HTR-8/SVneo (cell line): Measurements from ENCODE around the gene PTPDC1.

Experiments
- DNase-seq: peaks from one replicate; pipeline ENCODE4 v3.0.0; 2011; ENCODE audit warnings: low spot score, mixed read lengths; ENCODE audit not compliant: insufficient read length
- FAIRE-seq: peaks from 2 replicates; lab custom pipeline; 2011; peaks lifted over from hg19 to GRCh38; lab: Jason Lieb, UNC

Gene PTPDC1

DNA sequence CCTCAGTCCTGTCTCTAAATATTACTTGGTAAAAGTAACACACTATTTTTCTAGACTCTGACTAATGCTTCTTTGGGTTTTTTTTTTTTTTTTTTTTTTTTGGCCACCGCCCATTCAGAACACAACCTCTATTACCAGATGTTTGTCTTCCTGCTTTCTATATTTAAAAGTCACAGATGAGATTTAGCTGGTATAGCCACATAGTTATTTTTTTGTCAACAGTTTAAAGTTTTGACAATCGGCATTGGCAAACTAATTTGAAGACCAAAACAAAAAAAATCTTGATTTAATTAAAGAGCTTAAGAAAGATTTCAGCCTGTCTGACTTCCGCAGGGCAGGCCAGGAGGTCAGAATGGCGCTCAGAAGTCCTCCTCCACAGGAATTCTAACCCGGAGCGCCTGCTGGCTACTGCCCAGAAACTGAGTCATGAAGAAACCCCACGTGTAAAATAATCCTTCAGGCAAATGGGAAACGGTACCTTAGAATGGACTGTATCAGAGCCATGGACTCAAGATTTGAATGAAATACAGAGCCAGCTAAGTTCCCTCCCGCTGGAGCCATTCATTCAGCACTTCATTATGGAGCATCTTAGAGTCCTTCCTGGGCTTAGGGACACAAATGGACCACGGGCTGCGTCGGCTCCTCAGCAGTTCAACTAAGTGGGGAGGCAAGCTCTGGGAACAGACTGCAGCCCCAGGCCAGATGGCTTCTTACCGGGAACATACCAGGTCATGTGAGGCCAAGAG lies 55.6 kb downstream of the PTPDC1 start:
- FAIRE-seq = no peak
- peak; percentile 79 for DNase-seq

DNA sequence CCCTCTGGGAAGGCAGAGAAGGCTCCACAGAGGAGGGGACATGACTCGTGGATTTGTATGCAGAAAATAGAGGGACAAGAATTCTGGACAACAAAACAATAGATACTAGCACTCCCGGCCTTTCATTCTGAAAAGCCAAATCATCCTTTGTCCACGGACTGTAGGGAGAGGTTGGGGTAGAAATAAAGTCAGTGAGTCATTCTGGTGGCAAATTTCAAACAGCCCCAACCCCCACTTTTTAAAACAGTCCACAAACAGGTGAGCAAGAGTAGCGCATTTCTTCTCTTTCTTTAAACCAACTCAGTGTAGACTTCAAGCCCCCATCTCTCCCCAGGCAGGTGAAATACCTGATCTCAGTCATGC lies 56.1 kb downstream of the PTPDC1 start:
- no peak for DNase-seq
- FAIRE-seq = no peak

DNA sequence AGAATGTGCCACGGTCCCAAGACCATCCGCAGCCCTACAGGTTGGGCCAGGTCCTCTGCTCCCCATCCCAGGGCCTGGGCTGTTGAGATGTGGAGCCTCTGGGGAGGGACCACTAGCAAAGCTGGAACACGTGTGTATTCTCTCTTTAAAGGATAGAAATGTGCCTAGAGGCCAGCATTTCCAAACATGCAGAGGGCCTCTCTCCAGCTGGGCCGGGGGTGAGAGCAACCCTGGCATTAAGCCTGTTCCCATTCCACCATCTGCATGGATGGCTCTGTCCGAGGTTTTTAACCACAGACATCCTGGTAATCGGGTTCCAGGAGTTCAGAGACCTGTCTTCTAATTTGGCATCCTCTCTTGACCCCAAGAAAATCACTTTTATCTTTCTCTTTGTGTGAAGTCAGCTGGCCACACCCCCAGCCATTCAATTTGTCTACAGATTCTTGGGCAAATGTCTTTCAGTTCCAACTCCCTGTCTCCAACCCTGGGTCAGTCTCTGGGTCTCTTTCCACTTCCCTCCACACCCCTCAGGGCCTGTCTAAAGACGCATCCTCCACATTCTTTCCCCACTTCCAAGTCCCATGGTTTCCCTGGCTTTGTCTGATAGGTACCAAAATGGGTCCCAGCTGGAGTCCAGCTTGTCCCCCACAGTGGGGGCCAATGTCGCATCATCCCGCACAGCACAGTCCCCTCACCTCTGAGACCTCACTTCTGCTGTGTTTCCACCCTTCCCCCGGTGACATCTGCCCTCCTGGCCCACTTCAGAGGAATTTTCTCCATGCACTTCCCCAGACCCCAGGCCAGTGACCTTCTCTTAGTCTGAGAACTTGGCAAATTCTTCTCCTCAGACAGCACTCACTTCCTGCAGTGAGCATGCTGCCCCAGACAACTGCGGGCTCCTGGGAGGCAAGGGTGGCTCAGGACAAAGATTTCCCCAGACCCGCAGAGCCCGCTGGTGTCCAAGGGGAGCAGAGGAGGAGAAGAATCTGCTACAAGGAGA lies 56.8 kb downstream of the PTPDC1 start:
- FAIRE-seq = no peak
- no peak for DNase-seq

DNA sequence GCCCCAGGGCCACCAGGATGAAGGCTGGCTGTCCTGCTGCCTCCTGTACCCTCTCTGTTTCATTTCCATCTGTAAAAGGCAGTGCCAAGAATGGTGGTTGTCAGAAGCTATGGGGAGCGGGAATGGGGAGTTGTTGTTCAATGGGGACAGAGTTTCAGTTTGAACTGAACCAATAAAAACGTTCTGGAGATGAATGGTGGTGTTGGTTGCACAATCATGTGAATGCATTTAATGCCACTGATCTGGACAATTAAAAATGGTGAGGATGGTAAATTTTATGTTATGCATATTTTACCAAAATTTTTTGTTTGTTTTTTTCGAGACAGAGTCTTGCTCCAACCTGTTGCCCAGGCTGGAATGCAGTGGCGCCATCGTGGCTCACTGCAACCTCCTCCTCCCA lies 58.1 kb downstream of the PTPDC1 start:
- DNase-seq (no peak), FAIRE-seq (no peak)

DNA sequence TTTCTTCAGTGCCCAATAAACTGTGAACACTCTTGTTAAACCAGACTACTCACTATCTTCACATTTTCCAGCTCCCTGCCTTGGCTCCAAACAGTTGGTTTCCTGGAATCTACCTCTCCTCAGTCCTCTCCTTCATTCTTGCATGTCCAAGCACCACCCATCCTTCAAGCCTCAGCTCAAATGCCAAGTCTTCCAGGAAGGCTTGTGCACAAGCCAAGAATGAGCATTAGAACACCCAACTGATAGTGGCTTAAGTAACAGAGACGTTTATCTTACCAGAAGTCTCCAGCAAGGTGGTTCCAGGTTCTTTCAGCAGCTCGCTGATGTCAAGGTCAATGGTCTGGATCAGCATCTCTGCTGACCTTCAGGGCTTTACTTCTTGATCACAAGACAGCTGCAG lies 60.1 kb downstream of the PTPDC1 start:
- FAIRE-seq = no peak
- no peak for DNase-seq

DNA sequence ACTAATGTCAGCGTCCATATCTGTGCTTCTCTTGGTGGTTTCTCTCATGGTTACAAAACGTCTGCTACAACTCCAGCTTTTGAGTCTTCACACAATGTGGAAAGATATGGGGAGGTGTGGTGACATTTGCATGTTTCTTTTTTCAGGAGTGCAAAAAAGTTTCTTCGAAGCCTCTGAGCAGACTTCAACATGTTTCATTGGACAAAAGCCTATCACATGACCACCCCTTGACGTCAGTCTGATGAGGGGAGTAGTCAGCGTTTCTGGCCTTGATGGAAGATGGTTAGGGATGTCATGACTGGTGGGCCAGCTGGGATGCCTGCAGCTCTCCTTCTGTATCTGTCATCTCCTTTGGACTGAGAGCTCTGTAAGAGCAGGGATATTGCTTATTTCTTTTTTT lies 61.4 kb downstream of the PTPDC1 start:
- DNase-seq (no peak), FAIRE-seq (no peak)

DNA sequence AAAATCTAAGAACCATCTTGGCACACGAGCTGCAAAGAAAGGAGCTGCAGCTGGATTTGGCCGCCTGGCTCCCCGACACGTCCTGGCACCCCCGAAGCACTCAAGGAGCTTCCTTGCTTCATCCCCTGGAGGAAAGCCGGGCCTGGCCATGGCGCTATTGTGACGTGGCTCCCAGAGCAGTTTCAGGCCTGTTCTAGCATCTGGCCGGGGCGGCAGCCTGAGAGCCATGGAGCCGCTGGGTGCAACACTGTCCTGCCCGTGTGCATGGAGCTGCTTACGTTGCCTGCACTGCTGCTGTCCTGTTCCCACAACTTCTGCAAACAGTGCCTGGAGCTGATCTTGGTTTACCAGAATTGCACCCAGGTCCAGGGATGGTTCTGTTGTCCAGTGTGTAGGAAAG lies 63.5 kb downstream of the PTPDC1 start:
- DNase-seq = no peak
- FAIRE-seq = no peak

DNA sequence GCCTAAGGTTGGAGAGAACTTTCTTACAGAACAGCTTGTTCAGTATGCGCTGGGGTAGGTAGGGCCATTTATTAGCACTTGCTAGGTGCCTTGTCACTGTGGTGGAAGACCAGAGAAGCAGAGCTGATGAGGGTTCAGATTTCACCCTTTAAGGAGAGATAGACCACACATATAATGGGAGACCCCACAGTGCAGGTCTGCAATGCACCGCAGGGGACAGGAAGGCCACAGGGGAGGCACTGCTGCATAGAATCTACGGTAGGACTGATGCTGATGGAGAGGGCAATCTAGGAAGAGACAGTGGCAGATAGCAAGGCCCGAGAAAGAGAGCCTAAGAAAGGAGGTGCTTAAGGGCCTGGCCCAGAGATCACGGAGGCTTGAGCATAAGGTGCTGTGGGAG lies 64.2 kb downstream of the PTPDC1 start:
- FAIRE-seq (no peak), DNase-seq (no peak)

DNA sequence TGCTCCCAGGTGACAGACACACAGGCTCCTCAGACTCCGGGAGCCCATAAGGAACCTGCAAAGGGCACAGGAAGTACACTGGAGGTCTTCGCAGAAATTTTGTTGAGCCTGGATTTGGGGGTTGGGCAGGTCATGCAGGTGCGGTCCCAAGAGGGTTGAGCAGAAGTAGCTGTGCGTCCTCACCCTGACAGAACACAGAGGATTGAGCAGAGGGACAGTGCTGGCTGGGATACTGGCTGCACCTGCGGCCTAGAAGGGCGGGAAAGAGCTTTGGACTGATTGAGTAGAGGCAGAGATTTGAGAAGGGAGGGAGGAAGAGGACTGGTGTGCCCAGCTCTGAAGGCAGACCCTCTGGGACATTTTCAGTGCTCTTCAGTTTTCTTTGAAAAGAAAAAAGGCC lies 65.4 kb downstream of the PTPDC1 start:
- no peak for FAIRE-seq
- DNase-seq = no peak

DNA sequence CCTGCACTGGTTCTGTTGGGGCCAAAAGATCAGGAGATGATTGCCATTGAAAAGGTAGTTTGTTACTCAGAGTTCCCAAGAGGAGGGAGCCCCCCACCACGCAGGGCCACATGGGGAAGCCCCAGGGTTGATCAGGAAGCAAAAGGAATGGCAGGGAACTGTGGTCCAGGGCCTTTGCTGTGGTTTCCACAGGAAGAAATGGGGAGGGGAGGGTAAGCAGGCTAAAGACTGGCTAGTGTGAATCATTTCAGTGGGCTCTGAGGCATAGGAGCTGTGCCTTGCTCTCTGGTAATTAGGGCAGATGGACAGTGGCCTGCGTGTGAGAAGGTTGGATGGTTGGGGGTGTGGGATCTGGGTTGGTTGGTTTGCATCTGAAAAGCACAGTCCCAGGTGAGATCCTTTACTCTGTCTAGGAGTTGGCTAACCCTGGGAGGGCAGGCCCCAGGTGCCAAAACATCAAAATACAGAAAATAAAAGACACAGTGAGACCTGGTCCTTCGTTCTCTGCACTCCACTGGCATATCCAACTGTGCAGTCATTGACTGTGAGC lies 66.1 kb downstream of the PTPDC1 start:
- FAIRE-seq (no peak), DNase-seq (no peak)

DNA sequence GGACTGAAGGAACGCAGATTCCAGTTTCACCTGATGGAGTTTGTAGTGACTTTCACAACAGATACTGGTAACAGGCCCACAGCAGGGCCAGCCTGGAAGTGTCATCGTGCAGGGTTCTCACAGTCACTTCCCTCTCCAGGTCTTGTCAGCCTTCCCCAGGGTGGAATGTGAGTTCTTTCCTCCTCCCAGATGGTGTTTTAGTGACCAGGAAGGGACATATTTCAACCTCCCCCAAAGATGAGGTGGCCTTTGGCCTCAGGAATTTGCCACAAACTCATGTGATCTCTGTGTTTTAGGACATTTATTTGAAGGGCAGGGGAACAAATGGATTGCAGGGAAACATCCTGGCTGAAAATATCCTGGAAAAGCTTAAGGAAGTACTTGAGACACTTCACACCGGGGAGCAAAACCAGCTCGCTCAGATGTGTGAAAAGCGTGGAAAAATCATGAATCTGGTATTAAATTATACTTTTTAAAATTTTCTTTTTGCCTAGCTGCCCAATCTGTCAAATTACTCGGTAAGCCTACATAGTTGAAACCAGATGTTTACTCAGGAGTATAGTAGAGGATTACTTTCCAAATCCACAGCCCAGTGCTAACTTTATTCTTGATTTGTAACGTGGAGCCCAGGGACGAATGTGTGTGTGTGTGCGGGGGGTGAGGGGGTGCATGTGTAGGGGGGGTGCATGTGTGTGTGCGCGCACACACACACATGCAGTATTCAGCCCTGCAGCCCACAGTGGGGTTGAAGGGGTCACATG lies 66.8 kb downstream of the PTPDC1 start:
- no peak for DNase-seq

DNA sequence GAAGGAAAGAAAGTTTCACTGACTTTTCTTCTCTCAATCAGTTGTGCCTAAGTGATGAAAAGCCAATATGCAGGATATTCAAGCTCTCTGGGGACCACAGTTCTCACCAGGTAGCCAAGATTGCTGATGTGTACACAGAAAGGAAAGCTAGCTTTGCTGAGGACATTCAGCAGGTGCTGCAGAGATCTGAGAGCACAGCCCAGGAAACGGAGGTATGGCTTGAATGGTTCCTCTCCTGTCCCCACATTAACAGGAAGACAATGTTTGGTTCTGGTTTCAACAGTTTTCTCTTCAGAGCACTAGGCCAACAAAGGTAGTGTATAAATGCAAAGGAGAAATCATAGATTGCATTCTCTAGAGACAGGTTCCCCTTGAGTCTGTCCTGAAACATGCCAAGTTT lies 69.6 kb downstream of the PTPDC1 start:
- FAIRE-seq (no peak), DNase-seq (no peak)

More for the DNA sequence above, 66.8 kb downstream of the PTPDC1 start:
- no peak for FAIRE-seq

DNA sequence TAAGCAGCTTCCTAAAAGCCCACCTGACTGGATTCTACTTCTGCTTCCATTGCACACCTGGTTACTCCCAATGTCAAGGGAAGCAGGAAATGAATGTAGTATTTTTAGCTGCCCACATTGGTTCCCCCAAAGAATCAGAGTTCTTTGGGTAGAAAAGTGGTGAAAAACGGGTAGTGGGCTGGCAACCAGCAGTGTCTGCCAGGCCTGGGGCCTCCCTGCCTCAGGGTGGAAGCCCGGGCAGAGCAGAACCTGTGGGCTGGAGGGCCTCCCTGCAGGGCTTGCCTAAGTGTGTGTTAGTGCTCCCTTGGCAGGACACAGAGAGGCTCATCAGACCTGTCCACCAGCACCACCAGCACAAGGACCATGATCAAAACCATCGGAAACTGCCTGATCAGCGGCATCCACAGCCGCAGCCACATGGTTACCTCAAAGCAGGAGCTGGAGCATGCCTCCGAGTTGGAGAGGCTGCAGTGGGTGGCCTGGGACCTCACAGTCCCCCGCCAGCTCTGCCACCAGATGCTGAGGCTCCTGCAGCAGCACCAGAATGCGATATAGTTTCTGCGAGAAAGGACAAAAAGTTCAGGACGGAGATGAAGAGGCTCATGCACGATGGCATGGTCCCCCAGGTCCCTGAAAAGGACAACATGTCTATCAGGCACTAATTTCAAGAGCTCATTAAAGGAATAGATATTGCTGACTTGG lies 72.2 kb downstream of the PTPDC1 start:
- DNase-seq (no peak), FAIRE-seq (no peak)

DNA sequence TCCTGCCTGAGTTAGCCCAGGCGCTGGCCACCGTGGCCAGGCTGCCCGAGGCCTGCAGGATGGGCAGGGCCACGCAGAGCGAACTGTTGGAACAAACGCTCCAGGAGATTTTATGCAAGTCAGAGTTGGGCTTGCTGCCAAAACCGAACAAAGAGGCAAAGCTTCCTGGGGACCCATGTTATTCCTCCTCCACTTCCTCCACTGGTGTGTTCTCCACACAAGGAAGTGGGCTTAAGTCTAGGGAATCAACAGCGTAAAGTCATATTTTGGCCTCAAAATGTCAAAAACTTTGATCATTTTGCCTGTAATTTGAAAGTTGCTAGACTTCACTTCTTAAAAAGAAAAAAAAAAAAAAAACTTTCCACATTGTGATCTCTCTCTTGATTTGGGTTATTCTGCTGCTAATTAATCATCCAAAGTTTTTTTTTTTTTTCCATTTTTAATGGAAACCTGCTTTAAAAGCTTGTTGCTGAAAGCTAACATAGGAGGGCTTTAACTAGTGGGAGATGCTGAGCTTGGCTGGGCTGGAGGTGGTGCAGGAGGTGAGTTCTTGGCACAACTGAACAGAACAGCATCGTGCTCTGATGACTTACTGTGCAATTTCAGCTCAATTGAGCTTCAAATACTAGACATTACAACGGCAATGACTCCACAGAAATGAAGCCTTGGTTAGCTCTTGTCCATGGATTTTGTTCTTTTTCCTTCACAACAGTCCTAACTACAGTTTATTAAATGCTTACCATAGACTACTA lies 73.0 kb downstream of the PTPDC1 start:
- FAIRE-seq (no peak), DNase-seq (no peak)
